ENCODE results near the gene PPP1R36. TPM values are rescaled to one million over a fixed set of nuclear protein-coding genes. Genes with fewer than 3 reads are reported as not detected.

The PPP1R36 gene
- total RNA-seq, 1 donor from 2014 or later, result 2.4 TPM

DNA sequence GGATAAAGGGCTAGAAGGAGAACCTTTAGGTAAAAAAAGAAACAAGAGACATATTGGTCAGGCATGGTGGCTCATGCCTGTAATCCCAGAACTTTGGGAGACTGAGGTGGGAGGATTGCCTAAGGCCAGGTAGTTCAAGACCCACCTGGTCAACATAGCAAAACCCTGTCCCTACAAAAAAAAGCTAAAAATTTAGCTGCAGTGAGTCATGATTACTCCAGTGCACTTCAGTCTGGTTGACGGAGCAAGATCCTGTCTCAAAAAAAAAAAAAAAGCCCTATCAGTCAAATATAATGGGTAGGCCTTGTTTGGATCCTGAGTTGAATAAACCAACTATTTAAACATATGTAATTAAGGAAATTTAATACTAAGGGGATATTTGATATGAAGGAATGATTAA is 54.2 kb downstream of the PPP1R36 start:
- H3K36me3 Mint-ChIP-seq (ENCODE audit: unreplicated experiment), result no peaks in the 10 kb centered on the region
- TF ChIP-seq, protein P1, sequence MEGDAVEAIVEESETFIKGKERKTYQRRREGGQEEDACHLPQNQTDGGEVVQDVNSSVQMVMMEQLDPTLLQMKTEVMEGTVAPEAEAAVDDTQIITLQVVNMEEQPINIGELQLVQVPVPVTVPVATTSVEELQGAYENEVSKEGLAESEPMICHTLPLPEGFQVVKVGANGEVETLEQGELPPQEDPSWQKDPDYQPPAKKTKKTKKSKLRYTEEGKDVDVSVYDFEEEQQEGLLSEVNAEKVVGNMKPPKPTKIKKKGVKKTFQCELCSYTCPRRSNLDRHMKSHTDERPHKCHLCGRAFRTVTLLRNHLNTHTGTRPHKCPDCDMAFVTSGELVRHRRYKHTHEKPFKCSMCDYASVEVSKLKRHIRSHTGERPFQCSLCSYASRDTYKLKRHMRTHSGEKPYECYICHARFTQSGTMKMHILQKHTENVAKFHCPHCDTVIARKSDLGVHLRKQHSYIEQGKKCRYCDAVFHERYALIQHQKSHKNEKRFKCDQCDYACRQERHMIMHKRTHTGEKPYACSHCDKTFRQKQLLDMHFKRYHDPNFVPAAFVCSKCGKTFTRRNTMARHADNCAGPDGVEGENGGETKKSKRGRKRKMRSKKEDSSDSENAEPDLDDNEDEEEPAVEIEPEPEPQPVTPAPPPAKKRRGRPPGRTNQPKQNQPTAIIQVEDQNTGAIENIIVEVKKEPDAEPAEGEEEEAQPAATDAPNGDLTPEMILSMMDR (IDR thresholded peaks at IDR 0.05; ENCODE audit: partially characterized antibody, unreplicated experiment), result no peak
- H3K4me1 Mint-ChIP-seq (ENCODE audit: low read depth, unreplicated experiment), result no peaks in the 10 kb centered on the region
- no peaks in the 10 kb centered on the region for H3K27me3 Mint-ChIP-seq (ENCODE audit: unreplicated experiment)
- no peak for DNase-seq
- H3K4me3 Mint-ChIP-seq (ENCODE audit: unreplicated experiment), result no peak overlapping the region
- no peak overlapping the region for H3K27ac Mint-ChIP-seq (ENCODE audit: unreplicated experiment)
- no peaks in the 10 kb centered on the region for H3K9me3 Mint-ChIP-seq (ENCODE audit: unreplicated experiment)

DNA sequence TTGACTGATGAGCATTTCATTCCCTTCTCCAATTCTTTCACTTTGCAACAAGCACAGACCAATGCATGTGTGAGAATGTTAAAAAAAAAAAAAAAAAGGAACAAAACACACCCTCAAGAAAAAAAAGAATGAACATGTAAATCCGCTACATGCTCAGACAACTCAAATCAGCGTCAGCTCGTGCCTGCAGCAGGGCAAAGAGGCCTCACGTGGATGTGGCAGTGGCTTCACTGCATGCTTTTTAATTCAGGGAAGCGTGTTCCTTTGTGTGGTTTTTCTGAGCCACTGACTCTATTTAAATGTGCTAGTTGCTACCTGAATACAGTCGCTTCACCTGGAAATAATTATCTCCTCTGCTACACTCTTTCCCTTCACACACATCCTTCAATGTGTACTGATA is 55.1 kb downstream of the PPP1R36 start:
- no peak overlapping the region for H3K4me3 Mint-ChIP-seq (ENCODE audit: unreplicated experiment)
- no peak overlapping the region for H3K27ac Mint-ChIP-seq (ENCODE audit: unreplicated experiment)
- TF ChIP-seq, protein P1 (IDR thresholded peaks at IDR 0.05; ENCODE audit: partially characterized antibody, unreplicated experiment), result no peak
- no peaks in the 10 kb centered on the region for H3K36me3 Mint-ChIP-seq (ENCODE audit: unreplicated experiment)
- DNase-seq, result no peak
- no peaks in the 10 kb centered on the region for H3K4me1 Mint-ChIP-seq (ENCODE audit: low read depth, unreplicated experiment)
- no peaks in the 10 kb centered on the region for H3K27me3 Mint-ChIP-seq (ENCODE audit: unreplicated experiment)
- no peaks in the 10 kb centered on the region for H3K9me3 Mint-ChIP-seq (ENCODE audit: unreplicated experiment)

DNA sequence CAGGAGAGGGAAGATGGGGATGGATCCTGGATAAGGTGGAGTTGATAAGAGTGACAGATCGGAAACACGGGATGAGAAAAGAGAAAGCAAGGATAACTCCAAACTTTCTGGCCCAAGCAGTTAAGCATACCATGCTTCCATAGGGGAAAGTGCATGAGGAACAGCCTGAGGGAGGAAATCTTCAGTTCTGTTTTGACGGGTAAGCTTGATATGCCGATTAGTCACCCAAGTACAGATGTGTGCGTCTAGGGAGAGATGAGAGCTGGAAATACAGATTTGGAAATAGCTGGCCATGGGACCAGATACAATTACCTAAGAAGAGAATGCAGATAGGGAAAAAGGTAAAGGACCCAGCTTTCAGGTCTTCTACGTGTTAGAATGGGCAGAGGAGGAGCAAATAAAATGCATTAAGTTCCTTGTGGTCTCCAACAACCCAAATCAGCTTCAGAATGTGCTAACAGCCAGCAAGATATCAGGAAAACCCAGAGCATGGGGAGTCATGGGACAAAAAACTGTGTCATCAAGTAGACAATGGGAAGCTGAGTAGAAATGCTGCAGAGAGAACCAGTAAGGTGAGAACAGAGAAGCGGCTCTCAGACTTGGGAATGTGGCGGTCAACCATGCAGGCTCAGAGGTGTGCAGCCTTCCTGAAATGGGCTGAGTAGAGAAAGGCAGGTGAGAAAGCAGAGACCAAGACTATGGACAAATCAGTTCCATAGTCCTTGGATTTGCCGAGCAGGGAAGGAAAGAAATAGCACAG is 56.3 kb downstream of the PPP1R36 start:
- Mint-ChIP-seq H3K4me1 (ENCODE audit: low read depth, unreplicated experiment) (no peaks in the 10 kb centered on the region), H3K27ac (ENCODE audit: unreplicated experiment) (no peak overlapping the region), H3K27me3 (ENCODE audit: unreplicated experiment) (no peaks in the 10 kb centered on the region), H3K4me3 (ENCODE audit: unreplicated experiment) (no peak overlapping the region), H3K36me3 (ENCODE audit: unreplicated experiment) (no peaks in the 10 kb centered on the region), H3K9me3 (ENCODE audit: unreplicated experiment) (no peaks in the 10 kb centered on the region)
- TF ChIP-seq, protein P1 (IDR thresholded peaks at IDR 0.05; ENCODE audit: partially characterized antibody, unreplicated experiment), result no peak
- no peak for DNase-seq

DNA sequence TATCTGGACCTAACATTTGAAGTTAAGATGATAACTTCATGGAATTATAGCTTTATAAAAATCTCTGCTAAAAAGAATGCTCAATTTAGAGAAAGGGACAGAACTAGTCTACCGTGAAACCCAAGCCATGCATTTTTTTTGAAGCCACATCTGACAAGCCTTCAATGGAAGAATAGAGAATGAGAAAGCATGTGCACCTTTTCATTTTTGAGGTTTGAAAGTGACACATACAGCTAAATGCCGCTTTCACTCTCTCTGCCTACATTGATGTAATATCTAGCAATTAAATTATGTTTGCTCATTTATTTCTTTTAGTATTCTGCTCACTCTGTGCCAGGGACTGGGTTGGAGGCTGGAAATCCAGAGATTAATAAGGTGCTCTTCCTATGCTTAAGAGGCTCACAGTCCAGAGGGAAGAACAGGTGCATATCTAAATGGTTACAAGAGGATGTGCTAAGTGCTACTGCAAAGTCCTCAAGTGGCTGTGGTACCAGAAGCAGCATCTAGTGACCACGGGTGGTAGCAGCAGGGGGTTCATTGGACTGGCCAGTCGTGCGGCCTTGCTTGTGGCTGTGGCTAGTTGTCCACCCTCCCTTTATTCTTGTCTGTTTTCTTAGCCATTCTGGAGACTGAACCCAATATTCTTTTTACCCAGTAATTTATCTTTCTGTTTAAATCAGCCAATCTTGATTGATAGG is 60.4 kb downstream of the PPP1R36 start:
- H3K4me3 Mint-ChIP-seq (ENCODE audit: unreplicated experiment), result no peak overlapping the region
- TF ChIP-seq, protein P1 (IDR thresholded peaks at IDR 0.05; ENCODE audit: partially characterized antibody, unreplicated experiment), result no peak
- DNase-seq, result no peak
- no peaks in the 10 kb centered on the region for H3K36me3 Mint-ChIP-seq (ENCODE audit: unreplicated experiment)
- H3K9me3 Mint-ChIP-seq (ENCODE audit: unreplicated experiment), result no peaks in the 10 kb centered on the region
- H3K27me3 Mint-ChIP-seq (ENCODE audit: unreplicated experiment), result no peaks in the 10 kb centered on the region
- peaks cover 6% of the 10 kb centered on the region for H3K4me1 Mint-ChIP-seq (ENCODE audit: low read depth, unreplicated experiment)
- no peak overlapping the region for H3K27ac Mint-ChIP-seq (ENCODE audit: unreplicated experiment)
